ENCODE measurements around the gene TMEM271.

GRCh38 chr4:538542-539142 is 37.5 kb downstream of the TMEM271 start:
- TF ChIP-seq REST (IDR thresholded peaks at IDR 0.05) (no peak), TAF1 (conservative IDR thresholded peaks at IDR 0.05) (no peak), GABPA (IDR thresholded peaks at IDR 0.05 in 1 of 2, conservative IDR thresholded peaks at IDR 0.05 in 1 of 2) (no peak), YY1 (IDR thresholded peaks at IDR 0.05) (no peak)
- TF ChIP-seq, protein P1, sequence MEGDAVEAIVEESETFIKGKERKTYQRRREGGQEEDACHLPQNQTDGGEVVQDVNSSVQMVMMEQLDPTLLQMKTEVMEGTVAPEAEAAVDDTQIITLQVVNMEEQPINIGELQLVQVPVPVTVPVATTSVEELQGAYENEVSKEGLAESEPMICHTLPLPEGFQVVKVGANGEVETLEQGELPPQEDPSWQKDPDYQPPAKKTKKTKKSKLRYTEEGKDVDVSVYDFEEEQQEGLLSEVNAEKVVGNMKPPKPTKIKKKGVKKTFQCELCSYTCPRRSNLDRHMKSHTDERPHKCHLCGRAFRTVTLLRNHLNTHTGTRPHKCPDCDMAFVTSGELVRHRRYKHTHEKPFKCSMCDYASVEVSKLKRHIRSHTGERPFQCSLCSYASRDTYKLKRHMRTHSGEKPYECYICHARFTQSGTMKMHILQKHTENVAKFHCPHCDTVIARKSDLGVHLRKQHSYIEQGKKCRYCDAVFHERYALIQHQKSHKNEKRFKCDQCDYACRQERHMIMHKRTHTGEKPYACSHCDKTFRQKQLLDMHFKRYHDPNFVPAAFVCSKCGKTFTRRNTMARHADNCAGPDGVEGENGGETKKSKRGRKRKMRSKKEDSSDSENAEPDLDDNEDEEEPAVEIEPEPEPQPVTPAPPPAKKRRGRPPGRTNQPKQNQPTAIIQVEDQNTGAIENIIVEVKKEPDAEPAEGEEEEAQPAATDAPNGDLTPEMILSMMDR (IDR thresholded peaks at IDR 0.05; ENCODE audit: low read depth, low read length, missing input control), result no peak
- TF ChIP-seq, protein P2, sequence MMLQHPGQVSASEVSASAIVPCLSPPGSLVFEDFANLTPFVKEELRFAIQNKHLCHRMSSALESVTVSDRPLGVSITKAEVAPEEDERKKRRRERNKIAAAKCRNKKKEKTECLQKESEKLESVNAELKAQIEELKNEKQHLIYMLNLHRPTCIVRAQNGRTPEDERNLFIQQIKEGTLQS (IDR thresholded peaks at IDR 0.05), result no peak
- TF ChIP-seq, protein P3, sequence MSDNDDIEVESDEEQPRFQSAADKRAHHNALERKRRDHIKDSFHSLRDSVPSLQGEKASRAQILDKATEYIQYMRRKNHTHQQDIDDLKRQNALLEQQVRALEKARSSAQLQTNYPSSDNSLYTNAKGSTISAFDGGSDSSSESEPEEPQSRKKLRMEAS (IDR thresholded peaks at IDR 0.05), result no peak

Data from liver (tissue), 3 donors.